AG09319 (cell line): Measurements from ENCODE around the gene TSPAN2.

Experiments used
- DNase-seq: peaks from one replicate; pipeline ENCODE4 v3.0.0-alpha.2; 2010; ENCODE audit warnings: low read depth; ENCODE audit errors: extremely low read depth
- CTCF ChIP-seq: IDR thresholded peaks from 2 replicates; pipeline ENCODE4 v1.5.1; 2011; ENCODE audit warnings: low read depth, mild to moderate bottlenecking, inconsistent platforms, low read length, moderate library complexity

TSPAN2 gene

GRCh38 chr1:115067161-115067859 lies 22.0 kb downstream of the TSPAN2 start:
- DNase-seq, result no peak
- TF ChIP-seq CTCF, result no peak

DNA sequence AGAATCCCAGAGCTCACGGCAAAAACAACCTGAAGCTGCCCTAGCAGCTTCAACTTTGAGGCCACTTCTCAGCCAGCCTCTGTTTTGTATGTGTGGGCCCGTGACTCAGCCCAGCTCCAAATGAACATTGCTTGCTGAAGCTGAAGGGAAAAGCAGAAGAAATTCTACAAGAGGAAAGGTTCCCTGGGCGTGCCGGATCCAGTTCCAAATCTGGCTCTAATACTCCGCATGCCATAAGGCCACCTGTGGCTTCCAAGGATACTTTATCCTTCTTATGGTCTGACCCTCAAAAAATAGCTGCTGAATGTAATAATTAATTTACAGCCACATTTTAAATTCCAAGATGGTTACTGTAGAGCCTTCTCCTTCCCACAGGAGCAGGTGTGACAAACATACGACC lies 24.3 kb downstream of the TSPAN2 start:
- no peak for DNase-seq
- no peak for TF ChIP-seq CTCF

- no peak for TF ChIP-seq CTCF
- no peak for DNase-seq
Observed at GRCh38 chr1:115064461-115064860, 24.8 kb downstream of the TSPAN2 start.

DNA sequence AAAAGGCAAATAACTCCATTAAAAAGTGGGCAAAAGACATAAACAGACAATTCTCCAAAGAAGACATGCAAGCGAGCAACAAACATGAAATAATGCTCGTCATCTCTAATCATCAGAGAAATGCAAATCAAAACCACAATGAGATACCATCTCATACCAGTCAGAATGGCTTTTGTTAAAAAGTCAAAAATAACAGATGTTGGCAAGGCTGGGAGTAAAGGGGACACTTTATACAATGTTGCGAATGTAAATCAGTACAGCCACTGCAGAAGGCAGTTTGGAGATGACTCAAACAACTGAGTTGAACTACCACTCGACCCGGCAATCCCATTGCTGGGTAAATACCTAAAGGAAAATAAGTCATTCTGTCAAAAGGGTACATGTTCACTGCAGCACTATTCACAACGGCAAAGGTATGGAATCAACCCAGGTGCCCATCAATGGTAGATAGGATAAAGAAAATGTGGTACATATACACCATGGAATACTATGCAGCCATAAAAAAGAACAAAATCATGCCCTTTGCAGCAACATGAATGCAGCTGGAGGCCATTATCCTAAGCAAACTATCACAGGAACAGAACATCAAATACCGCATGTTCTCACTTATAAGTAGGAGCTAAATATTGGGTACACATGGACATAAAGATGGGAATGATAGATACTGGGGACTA lies 25.9 kb downstream of the TSPAN2 start:
- no peak for TF ChIP-seq CTCF

GRCh38 chr1:115062542-115063004 lies 26.7 kb downstream of the TSPAN2 start:
- DNase-seq, result no peak
- no peak for TF ChIP-seq CTCF

More for the DNA sequence above, 25.9 kb downstream of the TSPAN2 start:
- no peak for DNase-seq

DNA sequence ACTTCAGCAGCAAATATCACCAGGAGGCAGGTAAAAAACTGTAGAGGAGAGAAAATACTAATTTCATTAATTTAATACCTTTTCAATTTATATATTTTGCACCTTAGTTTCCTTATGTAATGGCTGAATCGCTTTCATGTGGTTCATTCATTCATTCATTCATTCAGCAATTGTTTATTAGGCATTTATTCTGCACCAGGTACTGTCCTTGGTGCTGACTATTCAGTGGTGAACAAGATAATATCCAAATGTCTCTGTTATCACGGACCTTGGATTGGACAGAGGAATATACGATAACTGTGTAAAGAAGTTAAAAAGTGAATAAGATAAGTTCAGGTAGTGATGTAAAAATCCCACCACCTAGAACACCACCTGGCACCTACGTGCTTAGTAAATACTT lies 28.8 kb downstream of the TSPAN2 start:
- no peak for TF ChIP-seq CTCF
- DNase-seq, result no peak

DNA sequence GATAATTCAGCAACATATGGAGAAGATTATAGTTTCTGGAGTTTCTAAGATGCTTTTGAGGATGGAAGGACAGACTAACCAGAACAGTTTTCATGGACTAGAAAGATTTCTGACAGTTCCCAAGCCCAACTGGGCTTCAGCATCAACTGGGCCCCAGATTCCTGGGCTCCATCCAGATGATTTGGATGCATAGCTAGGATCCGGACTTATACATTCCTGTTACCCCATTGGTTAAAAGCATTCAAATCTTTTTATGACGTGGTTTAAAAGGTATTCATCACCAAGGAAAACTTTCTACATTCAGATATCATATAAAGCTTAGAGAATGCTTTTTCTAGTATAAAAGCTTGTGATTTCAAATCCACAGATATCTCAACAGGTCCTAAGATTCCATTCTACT lies 30.0 kb downstream of the TSPAN2 start:
- DNase-seq, result no peak

More for the DNA sequence above, 30.0 kb downstream of the TSPAN2 start:
- TF ChIP-seq CTCF, result no peak
